HG03439 (cell line): ENCODE measurements around the gene UBE2QL1.
A peak's percentile ranks its signal among the peaks of the same experiment; 100 is the strongest.

ENCODE experiments used
- ATAC-seq: cut with Tn5 transposase; IDR thresholded peaks from one replicate; pipeline ENCODE4 v1.9.1; 2021; ENCODE audit warnings: mild to moderate bottlenecking, moderate library complexity; ENCODE audit not compliant: unreplicated experiment

UBE2QL1 gene

DNA sequence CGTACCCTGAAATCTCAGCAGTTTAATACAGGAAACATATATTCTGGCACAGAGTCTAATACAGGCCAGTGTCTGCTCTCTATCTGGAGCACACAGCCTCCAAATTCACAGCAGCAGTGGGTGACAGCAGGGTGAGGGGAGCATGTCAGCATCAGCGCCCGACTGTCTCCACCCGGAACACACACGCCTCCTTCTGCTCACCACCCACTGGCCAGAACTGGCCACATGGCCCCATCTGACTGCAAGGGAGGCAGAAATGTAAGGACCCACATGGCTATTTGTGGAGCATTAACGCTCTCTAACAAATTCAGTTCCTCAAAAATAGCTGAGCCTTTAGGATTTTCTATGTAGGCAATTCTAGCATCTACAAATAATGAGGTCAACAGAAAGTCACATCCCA, 24.6 kb downstream of the UBE2QL1 start:
- no peak for ATAC-seq

DNA sequence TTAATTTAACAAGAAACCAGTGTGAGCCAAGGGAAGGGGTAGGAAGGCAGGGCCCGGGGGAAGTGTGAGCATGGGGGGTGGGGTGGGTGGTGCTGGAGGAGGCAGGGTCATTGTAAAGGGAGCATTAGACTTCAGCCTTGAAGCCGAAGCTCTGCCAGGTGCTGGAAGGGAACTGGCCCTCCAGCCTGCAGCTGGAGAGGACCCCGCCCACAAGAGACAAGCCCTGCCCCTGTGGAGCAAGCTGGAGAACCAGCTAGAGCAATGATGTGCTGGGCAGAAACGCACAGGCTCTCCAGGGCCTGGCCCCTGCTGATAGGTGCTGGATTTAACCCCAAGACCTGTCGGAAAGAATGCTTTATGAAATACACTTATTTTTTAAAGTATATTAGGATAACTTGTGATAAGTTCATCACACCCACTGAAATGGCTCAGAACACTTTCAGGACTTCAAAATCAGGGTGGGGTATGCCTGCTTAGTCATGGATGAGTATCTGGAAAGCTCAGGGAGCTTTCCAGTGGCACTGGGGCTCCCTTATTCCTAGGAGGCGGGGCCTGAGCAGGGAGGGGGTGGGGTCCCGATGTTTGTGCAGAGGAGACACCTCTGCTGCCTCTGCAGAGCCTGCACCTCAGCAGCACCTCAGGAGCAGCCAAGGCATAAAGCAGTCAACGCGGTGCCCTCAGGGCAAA, 27.1 kb downstream of the UBE2QL1 start:
- no peak for ATAC-seq

DNA sequence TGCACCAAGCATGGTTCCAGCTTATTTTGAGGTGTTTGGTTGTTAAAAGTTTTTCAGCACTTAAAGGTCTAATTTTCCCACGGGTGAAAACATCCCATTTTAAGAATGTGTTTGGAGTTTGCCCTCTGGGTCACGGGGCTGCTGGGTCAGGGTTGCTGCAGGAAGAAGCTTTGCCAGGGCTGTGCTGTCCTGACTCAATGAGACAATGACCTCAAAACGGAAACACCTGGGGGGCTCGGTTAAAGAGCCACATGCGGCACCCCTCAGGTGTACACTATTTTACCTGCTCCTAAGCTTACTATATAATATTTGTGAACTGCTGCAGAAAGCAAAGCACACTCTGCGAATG, 27.6 kb downstream of the UBE2QL1 start:
- no peak for ATAC-seq

DNA sequence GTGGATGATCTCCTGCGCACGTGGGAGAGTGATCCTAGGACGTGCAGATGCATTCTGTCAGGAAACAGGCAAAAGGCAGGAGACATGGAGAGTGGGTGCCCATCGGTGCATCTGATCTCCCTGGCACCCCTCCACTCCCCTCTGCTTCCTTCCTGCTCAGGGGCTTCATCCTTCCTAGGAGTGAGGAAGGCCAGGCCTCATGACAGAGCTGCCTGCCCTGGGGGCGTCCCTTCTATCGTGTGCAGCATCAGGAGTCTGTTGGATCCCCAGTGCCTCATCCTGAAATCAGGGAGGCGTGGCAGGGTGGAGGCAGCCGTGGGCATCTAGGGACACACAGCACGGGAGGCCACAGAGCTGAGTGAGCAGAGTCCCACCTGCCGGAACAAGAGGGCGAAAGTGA, 30.1 kb downstream of the UBE2QL1 start:
- no peak for ATAC-seq

- peak; percentile 47 for ATAC-seq
Measured at GRCh38 chr5:6480133-6481051, 31.7 kb downstream of the UBE2QL1 start.

DNA sequence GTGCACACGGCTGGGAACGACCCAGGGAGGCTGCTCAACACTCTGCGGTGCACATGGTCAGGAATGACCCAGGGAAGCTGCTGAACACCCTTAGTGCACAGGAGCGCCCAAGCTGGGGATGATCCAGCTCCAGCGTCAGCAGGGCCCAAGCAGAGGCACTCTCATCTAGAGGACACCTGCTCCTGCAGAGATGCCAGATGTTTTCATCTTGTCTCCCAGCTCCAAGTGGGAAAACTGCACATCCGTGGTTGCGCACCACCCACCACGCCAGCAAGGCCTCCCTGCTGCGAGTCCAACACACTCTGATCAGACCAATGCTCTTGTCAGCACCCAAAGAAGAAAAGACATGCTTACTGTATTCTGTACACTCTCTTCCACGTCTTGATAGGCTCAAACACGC, 34.1 kb downstream of the UBE2QL1 start:
- ATAC-seq = no peak

DNA sequence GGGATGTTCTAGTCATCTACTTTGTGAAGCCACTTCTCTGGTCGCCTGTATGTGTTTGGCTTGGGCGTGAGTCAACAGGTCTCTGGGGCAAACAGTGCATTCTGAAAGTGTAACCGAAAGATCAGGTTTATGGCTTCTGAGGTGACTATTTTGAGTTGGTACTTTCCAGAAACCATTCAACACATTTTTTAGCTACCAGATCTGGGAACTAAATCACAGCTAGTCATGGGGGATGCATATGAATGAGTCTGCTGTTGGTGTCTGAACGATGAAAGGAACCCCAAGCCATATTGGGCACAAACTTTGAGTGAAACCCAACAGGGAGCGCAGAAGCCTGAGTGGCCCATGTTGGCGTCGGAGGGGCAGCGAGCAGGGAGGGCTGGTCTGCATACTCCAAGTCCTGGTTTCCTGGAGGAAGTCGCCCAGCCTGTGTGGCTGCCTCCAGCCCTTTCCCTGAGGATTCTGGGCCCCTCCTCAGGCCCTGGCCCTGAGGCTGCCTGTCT, 35.3 kb downstream of the UBE2QL1 start:
- ATAC-seq = peak; percentile 84

GRCh38 chr5:6484446-6484845, 35.8 kb downstream of the UBE2QL1 start:
- peak; percentile 21 for ATAC-seq

DNA sequence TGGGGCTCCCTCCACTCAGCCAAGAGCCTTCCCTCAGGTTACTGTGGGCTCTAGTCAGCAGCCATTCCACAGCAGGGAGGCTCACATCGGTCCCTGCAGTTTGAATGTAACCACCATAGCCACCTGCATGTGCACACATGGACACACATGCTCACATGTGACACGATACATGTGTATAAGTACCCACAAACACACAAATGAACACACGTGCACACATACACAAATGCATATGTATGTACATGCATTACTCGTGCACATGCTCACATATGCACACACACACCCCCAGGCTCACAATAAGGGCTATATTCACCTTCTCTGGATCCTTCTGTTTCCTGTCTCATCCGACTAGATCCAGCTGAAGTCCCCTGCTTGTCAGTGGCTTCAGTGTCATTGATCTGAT, 36.2 kb downstream of the UBE2QL1 start:
- no peak for ATAC-seq

DNA sequence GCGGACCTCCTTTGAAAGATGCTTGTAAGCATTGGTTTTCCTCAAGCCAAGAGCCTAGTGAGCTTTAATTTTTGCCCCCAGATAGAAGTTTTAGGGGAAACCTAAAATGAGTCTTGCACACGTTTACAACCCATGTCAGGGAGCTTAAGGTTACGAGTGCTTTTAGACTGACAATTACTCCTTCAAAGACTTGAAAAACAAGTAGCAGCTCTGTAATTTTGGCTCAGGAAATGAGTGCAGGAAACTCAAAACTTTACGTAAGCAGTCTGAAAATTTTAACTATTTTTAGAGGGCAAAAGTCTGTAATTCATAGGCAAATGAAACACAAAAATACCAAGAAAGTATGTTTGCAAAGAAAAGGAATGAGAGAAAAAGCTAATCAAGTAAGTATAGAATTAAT, 36.8 kb downstream of the UBE2QL1 start:
- no peak for ATAC-seq

DNA sequence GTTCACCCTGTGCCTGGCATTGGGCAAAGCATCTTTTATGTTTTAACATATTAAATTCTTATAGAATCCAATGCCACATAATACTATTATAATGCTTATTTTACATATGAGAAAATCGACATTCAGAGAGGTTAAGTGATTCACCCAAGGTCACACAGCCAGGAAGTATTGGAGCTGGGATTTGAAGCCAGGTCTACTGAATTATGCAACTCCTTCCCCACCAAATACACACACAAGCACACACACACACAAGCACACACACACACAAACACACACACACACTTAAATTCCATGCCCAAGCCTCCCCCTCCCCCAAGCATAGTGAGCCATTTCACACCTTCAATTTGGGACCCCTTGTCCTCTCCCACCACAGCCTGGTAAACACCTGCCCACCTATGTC, 37.4 kb downstream of the UBE2QL1 start:
- no peak for ATAC-seq

DNA sequence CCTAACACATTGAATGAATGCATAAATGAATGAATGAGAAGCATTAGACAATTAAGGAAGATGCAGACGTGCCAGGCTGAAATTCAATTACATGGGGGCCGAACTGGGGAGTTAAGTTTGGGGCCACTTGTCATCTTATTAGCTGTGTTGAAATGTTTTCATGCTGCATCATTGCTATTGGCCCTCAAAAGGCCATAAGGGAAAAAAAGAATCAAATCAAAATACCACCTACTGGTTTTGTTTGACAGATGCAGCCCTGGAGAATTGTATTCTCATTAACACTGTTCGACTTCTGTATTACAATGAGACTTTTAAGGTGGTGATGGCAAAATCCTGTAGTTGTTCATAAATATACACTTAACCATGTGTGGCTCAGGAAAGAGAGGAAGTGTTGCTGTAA, 38.4 kb downstream of the UBE2QL1 start:
- ATAC-seq = no peak

- ATAC-seq = no peak
Measured at GRCh38 chr5:6488021-6488420, 39.4 kb downstream of the UBE2QL1 start.

GRCh38 chr5:6489643-6490185, 41.1 kb downstream of the UBE2QL1 start:
- no peak for ATAC-seq

GRCh38 chr5:6490246-6490645, 41.6 kb downstream of the UBE2QL1 start:
- no peak for ATAC-seq

- ATAC-seq = no peak
Measured at GRCh38 chr5:6490693-6491092, 42.0 kb downstream of the UBE2QL1 start.

DNA sequence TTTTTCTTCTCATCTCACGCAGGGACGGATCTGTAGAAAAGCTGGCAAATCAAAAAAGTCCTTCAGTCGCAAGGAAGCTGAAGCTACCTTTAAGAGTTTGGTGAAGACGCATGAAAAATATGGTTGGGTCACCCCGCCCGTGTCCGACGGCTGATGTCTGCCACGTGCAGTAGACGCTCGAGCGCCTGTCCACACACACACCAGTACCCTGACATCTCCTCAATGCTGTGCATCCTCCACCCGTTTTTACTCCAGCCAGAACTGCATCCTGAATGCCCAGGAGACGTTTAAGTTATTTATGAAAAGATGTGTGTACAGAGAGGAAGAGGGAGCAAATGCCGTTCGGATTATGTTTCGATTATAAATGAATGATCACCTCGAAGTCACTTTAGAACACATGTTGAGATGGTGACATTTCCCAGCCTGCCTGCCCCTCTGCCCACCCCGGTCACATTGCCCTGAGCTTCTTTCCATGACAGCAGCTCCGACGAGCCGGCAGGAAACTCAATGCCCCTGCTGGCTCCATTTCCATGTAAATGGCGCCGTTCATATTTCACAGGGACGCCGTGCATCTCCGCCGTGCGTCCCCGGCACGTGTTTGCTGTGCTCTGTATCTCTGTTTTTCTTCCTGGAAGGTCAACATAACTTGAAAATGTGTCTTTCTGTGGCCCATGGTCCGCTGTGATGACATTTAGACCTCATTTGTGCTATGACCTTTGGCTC, 42.7 kb downstream of the UBE2QL1 start:
- no peak for ATAC-seq

DNA sequence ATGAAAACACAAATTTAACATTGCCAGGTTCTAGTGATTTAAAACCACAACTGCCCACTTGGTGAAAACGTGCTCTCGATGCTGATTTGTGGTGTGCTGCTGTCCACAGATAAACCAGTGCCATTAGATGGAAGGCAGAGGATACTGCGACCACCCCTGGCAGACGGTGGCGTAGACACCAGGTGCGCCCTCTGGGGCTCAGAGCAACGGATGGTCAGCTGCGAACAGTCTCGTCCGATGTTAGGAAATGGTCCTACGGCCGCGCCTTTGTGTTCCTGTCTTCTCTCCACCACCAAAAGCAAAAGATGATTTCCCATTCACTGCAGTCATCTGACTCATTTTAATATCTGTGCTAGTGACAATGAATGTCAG, 43.2 kb downstream of the UBE2QL1 start:
- no peak for ATAC-seq

- no peak for ATAC-seq
Measured at GRCh38 chr5:6492934-6493333, 44.3 kb downstream of the UBE2QL1 start.

- ATAC-seq = no peak
Measured at GRCh38 chr5:6493681-6494454, 45.2 kb downstream of the UBE2QL1 start.

- ATAC-seq = no peak
Measured at GRCh38 chr5:6494939-6495338, 46.3 kb downstream of the UBE2QL1 start.
